Gastroesophageal sphincter (tissue), 3 donors: ENCODE data around the gene IL33.

Experiments used
- POLR2AphosphoS5 ChIP-seq: sonication (generic); formaldehyde crosslinking; IDR thresholded peaks from one replicate; pipeline ENCODE4 v1.6.1; 2017; ENCODE audit warnings: antibody characterized with exemption
- TF ChIP-seq, protein P1 (sequence below), 4 experiments: fragments of 200-600 bp in 2 of 4; fragments of 450-650 bp in 2 of 4; sonication (generic) in 1 of 4; IDR thresholded peaks; one replicate each; pipeline ENCODE4 v1.5.1; 2017 to 2019; ENCODE audit warnings: antibody characterized with exemption in 4 of 4, mild to moderate bottlenecking in 2 of 4, moderate library complexity in 2 of 4

DNA sequence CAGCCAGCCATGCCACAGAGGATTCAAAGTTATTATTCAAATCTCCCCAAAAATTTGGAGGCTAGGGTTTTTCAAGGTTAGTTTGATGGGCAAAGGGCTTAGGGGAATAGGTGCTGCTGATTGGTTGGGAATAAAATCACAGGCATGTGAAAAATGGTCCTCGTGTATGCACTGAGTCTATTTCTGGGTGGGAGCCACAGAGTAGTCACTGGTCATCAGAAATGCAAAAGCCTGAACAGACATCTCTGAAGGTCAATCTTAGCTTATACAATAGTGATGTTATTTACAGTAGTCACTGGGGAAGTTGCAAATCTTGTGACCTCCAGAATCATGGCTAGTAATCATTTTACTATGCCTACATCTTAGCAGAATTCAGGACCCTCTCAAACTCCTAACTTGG is 1.3 kb downstream of the IL33 start:
- TF ChIP-seq, protein P1, sequence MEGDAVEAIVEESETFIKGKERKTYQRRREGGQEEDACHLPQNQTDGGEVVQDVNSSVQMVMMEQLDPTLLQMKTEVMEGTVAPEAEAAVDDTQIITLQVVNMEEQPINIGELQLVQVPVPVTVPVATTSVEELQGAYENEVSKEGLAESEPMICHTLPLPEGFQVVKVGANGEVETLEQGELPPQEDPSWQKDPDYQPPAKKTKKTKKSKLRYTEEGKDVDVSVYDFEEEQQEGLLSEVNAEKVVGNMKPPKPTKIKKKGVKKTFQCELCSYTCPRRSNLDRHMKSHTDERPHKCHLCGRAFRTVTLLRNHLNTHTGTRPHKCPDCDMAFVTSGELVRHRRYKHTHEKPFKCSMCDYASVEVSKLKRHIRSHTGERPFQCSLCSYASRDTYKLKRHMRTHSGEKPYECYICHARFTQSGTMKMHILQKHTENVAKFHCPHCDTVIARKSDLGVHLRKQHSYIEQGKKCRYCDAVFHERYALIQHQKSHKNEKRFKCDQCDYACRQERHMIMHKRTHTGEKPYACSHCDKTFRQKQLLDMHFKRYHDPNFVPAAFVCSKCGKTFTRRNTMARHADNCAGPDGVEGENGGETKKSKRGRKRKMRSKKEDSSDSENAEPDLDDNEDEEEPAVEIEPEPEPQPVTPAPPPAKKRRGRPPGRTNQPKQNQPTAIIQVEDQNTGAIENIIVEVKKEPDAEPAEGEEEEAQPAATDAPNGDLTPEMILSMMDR (IDR thresholded peaks at IDR 0.05): no peak
- no peak for TF ChIP-seq POLR2AphosphoS5
